Measurements from ENCODE around the gene CACNA1G. TPM values are rescaled to one million over a fixed set of nuclear protein-coding genes. Genes with fewer than 3 reads are reported as not detected.

The CACNA1G gene
- total and polyA plus RNA-seq, 3 donors from 2014 or later = 1.3 to 1.7 (median 1.7) TPM

DNA sequence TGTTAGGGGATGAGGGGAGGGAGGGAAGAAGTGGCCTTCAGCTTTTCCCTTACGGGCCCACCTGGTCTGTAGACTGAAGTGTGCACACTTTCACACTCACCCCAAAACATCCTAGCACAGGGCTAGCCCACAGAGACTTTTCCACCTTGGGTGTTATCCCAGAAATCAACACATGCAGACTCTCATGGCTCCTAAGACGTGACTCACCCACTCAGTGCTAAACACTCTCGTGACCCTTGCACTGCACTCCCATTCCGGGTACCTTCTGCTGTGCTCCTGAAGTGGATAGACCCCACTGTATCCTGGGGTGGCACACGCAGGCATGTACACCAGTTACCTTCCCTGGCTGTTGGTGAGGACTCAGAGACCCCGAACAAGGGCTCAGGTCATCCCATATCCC is 51.1 kb downstream of the CACNA1G start:
- Histone ChIP-seq H3K9me3 (no peaks in the 10 kb centered on the region), H3K27me3 (no peaks in the 10 kb centered on the region), H3K27ac (no peak overlapping the region), H3K36me3 (ENCODE audit: low read depth, missing control alignments) (no peaks in the 10 kb centered on the region), H3K4me1 (no peaks in the 10 kb centered on the region), H3K4me3 (no peak overlapping the region)
- DNase-seq = no peak
- 95% methylated on average over 6 of the region's 6 CpGs for WGBS, 2 donors
- TF ChIP-seq POLR2A (IDR thresholded peaks at IDR 0.05) (no peak), CTCF (IDR thresholded peaks at IDR 0.05) (no peak)
- intact Hi-C loops (cut with DNase I; ENCODE audit: low total_unique reads) = no loop called here

GRCh38 chr17:50612281-50612680 is 51.8 kb downstream of the CACNA1G start:
- H3K4me1 ChIP-seq = no peaks in the 10 kb centered on the region
- TF ChIP-seq CTCF (IDR thresholded peaks at IDR 0.05) (no peak), POLR2A (IDR thresholded peaks at IDR 0.05) (no peak)
- intact Hi-C loops (cut with DNase I; ENCODE audit: low total_unique reads) = no loop called here
- H3K27ac ChIP-seq = no peak overlapping the region
- H3K27me3 ChIP-seq = no peaks in the 10 kb centered on the region
- DNase-seq = no peak
- WGBS, 2 donors = 93 to 97% methylated on average over 4 to 12 of the region's 12 CpGs
- no peaks in the 10 kb centered on the region for H3K9me3 ChIP-seq
- no peaks in the 10 kb centered on the region for H3K36me3 ChIP-seq (ENCODE audit: low read depth, missing control alignments)
- H3K4me3 ChIP-seq = no peak overlapping the region

DNA sequence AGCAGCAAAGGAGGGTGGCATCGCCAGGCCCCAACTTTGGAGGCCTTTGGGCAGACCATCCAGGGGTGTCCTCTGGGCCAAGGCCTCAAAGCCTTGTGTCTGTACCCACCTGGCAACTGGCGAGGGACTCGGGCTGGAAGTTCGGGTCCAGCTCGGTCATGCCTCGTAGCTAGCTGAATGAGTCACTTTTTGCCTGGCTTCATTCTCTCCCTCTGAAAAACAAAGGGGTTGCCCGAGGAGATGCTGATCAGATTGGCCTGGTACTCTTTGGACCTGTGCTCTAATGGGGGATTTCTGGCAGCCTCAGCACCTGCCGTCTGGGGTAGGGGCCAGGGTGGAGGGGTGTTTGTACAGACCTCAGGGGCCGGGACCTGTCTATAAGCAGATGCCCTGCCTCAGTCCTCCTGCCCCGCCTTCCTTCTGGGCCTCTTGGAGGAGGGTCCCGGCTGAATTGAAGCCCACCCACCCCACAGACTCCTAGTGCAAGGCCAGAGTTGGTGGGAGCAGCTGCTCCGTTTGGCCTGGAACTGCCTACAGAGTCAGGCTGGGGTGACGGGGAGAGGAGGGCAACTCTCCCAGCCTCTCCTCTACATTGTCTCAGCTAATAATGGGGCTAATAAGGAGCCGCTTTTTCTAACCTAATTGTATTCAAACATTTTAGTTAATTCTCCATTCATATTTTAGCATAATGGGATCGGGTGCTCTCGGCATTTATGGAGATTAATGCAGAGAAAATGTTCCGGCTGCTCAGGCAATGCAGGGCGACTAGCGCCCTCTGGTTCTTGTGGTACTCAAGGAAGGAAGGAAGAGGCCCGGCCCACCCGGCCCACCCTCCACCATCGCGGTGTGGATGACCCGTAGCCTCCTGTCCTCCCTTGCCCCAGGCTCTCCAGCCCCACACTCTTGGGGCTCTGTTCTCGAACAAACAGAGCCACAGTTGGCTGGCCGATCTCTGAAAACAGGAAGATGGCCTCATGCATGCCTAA is 52.8 kb downstream of the CACNA1G start:
- WGBS, 2 donors = 63 to 70% methylated on average over 12 to 26 of the region's 26 CpGs
- TF ChIP-seq POLR2A (IDR thresholded peaks at IDR 0.05) (no peak), CTCF (IDR thresholded peaks at IDR 0.05) (no peak)
- Histone ChIP-seq H3K27ac (no peak overlapping the region), H3K4me3 (no peak overlapping the region), H3K4me1 (no peaks in the 10 kb centered on the region), H3K27me3 (no peaks in the 10 kb centered on the region), H3K9me3 (no peaks in the 10 kb centered on the region), H3K36me3 (ENCODE audit: low read depth, missing control alignments) (no peaks in the 10 kb centered on the region)
- no peak for DNase-seq
- intact Hi-C loops (cut with DNase I; ENCODE audit: low total_unique reads) = no loop called here

- Histone ChIP-seq H3K4me3 (no peak overlapping the region), H3K9me3 (no peaks in the 10 kb centered on the region), H3K4me1 (no peaks in the 10 kb centered on the region), H3K27ac (no peak overlapping the region), H3K36me3 (ENCODE audit: low read depth, missing control alignments) (no peaks in the 10 kb centered on the region), H3K27me3 (no peaks in the 10 kb centered on the region)
- intact Hi-C loops (cut with DNase I; ENCODE audit: low total_unique reads) = no loop called here
- WGBS, 2 donors = 67 to 78% methylated on average over 3 to 11 of the region's 11 CpGs
- no peak for DNase-seq
- TF ChIP-seq POLR2A (IDR thresholded peaks at IDR 0.05) (no peak), CTCF (IDR thresholded peaks at IDR 0.05) (no peak)
Observed at GRCh38 chr17:50614471-50615051, 54.0 kb downstream of the CACNA1G start.

All from testis (tissue), 3 donors.